ENCODE data around the gene SLCO1A2. TPM values are rescaled to one million over a fixed set of nuclear protein-coding genes. Genes with fewer than 3 reads are reported as not detected.

Gene SLCO1A2
- total and polyA plus RNA-seq, 2 donors from 2014 or later: 0.15 to 0.31 TPM

- DNase-seq (no peak), FAIRE-seq (no peak)
- no peak for TF ChIP-seq CTCF (IDR thresholded peaks at IDR 0.05; ENCODE audit: borderline replicate concordance, extremely low read depth, insufficient read depth)
- Histone ChIP-seq H3K4me1 (ENCODE audit: control insufficient read depth in 2 of 3, insufficient read depth in 2 of 3, low read depth in 1 of 3, low read length in 3 of 3) (no peaks in the 10 kb centered on the region), H3K36me3 (ENCODE audit: control insufficient read depth in 2 of 3, insufficient read depth in 3 of 3, low read length in 3 of 3) (no peaks in the 10 kb centered on the region), H3K9ac (ENCODE audit: low read length in 3 of 3) (no peak overlapping the region), H3K27me3 (ENCODE audit: control insufficient read depth, insufficient read depth, low read length) (no peaks in the 10 kb centered on the region), H3K9me3 (ENCODE audit: control insufficient read depth in 2 of 3, insufficient read depth in 1 of 3, low read length in 3 of 3) (no peaks in the 10 kb centered on the region), H3K27ac (ENCODE audit: low read depth in 2 of 2, low read length in 2 of 2) (no peak overlapping the region), H3K4me3 (ENCODE audit: low read length in 3 of 3) (no peak overlapping the region)
- intact Hi-C loops (cut with DNase I): no loop called here
Measured at GRCh38 chr12:21336656-21337055, 1.9 kb upstream of the SLCO1A2 start.

- H3K36me3 ChIP-seq (ENCODE audit: control insufficient read depth in 2 of 3, insufficient read depth in 3 of 3, low read length in 3 of 3): no peaks in the 10 kb centered on the region
- no peak overlapping the region for H3K4me3 ChIP-seq (ENCODE audit: low read length in 3 of 3)
- no peak for TF ChIP-seq CTCF (IDR thresholded peaks at IDR 0.05; ENCODE audit: borderline replicate concordance, extremely low read depth, insufficient read depth)
- no peaks in the 10 kb centered on the region for H3K4me1 ChIP-seq (ENCODE audit: control insufficient read depth in 2 of 3, insufficient read depth in 2 of 3, low read depth in 1 of 3, low read length in 3 of 3)
- FAIRE-seq (no peak), DNase-seq (peak in 2 of 5 donors; percentile 3 to 5)
- H3K27me3 ChIP-seq (ENCODE audit: control insufficient read depth, insufficient read depth, low read length): no peaks in the 10 kb centered on the region
- peaks cover 0 to 3% (median 0%) of the 10 kb centered on the region in 3 donors for H3K9me3 ChIP-seq (ENCODE audit: control insufficient read depth in 2 of 3, insufficient read depth in 1 of 3, low read length in 3 of 3)
- intact Hi-C loops (cut with DNase I): no loop called here
- H3K9ac ChIP-seq (ENCODE audit: low read length in 3 of 3): no peak overlapping the region
- H3K27ac ChIP-seq (ENCODE audit: low read depth in 2 of 2, low read length in 2 of 2): no peak overlapping the region
Measured at GRCh38 chr12:21330682-21331253, 3.9 kb downstream of the SLCO1A2 start.

GRCh38 chr12:21328578-21328977, 6.1 kb downstream of the SLCO1A2 start:
- no peak for DNase-seq
- H3K36me3 ChIP-seq (ENCODE audit: control insufficient read depth in 2 of 3, insufficient read depth in 3 of 3, low read length in 3 of 3): no peaks in the 10 kb centered on the region
- no peak overlapping the region for H3K9ac ChIP-seq (ENCODE audit: low read length in 3 of 3)
- intact Hi-C loops (cut with DNase I): no loop called here
- H3K4me3 ChIP-seq (ENCODE audit: low read length in 3 of 3): no peak overlapping the region
- TF ChIP-seq CTCF (IDR thresholded peaks at IDR 0.05; ENCODE audit: borderline replicate concordance, extremely low read depth, insufficient read depth): no peak
- FAIRE-seq: no peak
- H3K27ac ChIP-seq (ENCODE audit: low read depth in 2 of 2, low read length in 2 of 2): no peak overlapping the region
- no peaks in the 10 kb centered on the region for H3K27me3 ChIP-seq (ENCODE audit: control insufficient read depth, insufficient read depth, low read length)
- peaks cover 0 to 3% (median 0%) of the 10 kb centered on the region in 3 donors for H3K9me3 ChIP-seq (ENCODE audit: control insufficient read depth in 2 of 3, insufficient read depth in 1 of 3, low read length in 3 of 3)
- no peaks in the 10 kb centered on the region for H3K4me1 ChIP-seq (ENCODE audit: control insufficient read depth in 2 of 3, insufficient read depth in 2 of 3, low read depth in 1 of 3, low read length in 3 of 3)

GRCh38 chr12:21324551-21324950, 10.2 kb downstream of the SLCO1A2 start:
- no peak for FAIRE-seq
- intact Hi-C loops (cut with DNase I): no loop called here
- H3K9ac ChIP-seq (ENCODE audit: low read length in 3 of 3): no peak overlapping the region
- no peak overlapping the region for H3K4me3 ChIP-seq (ENCODE audit: low read length in 3 of 3)
- H3K9me3 ChIP-seq (ENCODE audit: control insufficient read depth in 2 of 3, insufficient read depth in 1 of 3, low read length in 3 of 3): peaks cover 0 to 3% (median 0%) of the 10 kb centered on the region in 3 donors
- H3K36me3 ChIP-seq (ENCODE audit: control insufficient read depth in 2 of 3, insufficient read depth in 3 of 3, low read length in 3 of 3): no peaks in the 10 kb centered on the region
- DNase-seq: no peak
- TF ChIP-seq CTCF (IDR thresholded peaks at IDR 0.05; ENCODE audit: borderline replicate concordance, extremely low read depth, insufficient read depth): no peak
- no peak overlapping the region for H3K27ac ChIP-seq (ENCODE audit: low read depth in 2 of 2, low read length in 2 of 2)
- no peaks in the 10 kb centered on the region for H3K4me1 ChIP-seq (ENCODE audit: control insufficient read depth in 2 of 3, insufficient read depth in 2 of 3, low read depth in 1 of 3, low read length in 3 of 3)
- H3K27me3 ChIP-seq (ENCODE audit: control insufficient read depth, insufficient read depth, low read length): no peaks in the 10 kb centered on the region
